Measurements from ENCODE around the gene VWDE. TPM values are rescaled to one million over a fixed set of nuclear protein-coding genes. Genes with fewer than 3 reads are reported as not detected.
"Not testable (repeated sequence)": the region's sequence is repeated elsewhere in the genome, so short reads cannot be mapped to it uniquely, and the experiment has no call there.

Gene VWDE
- total RNA-seq, 4 donors from 2014 or later, result 0.13 to 0.22 TPM; not detected in 2

DNA sequence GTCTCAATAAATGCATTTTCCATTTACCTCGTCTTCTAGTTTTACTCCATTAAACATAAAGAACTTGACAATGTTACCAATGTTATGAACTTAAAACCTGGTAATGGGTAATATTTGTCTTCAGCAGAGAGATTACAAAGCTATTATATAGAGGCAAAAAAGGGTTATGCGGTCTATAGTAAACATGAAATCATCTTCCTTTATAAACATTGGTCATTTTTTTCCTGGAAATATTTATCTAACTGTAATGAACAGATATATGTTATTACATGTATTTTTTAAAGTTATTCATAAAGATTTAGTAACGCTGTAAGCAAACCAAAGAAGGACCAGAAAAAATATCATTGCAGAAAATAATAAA lies 1.3 kb downstream of the VWDE start:
- Histone ChIP-seq H3K36me3 (no peaks in the 10 kb centered on the region), H3K27me3 (peaks cover 24% of the 10 kb centered on the region), H3K27ac (no peak overlapping the region), H3K4me1 (peaks cover 0 to 14% (median 0%) of the 10 kb centered on the region in 3 donors), H3K9me3 (peaks cover 0 to 5% (median 0%) of the 10 kb centered on the region in 3 donors), H3K4me3 (no peak overlapping the region)
- TF ChIP-seq POLR2A (IDR thresholded peaks at IDR 0.05) (no peak), POLR2AphosphoS5 (IDR thresholded peaks at IDR 0.05) (no peak)
- WGBS, 2 donors (ENCODE audit: low coverage in 1 of 2), result 70 to 77% methylated on average over 3 of the region's 3 CpGs
- no peak for ATAC-seq

DNA sequence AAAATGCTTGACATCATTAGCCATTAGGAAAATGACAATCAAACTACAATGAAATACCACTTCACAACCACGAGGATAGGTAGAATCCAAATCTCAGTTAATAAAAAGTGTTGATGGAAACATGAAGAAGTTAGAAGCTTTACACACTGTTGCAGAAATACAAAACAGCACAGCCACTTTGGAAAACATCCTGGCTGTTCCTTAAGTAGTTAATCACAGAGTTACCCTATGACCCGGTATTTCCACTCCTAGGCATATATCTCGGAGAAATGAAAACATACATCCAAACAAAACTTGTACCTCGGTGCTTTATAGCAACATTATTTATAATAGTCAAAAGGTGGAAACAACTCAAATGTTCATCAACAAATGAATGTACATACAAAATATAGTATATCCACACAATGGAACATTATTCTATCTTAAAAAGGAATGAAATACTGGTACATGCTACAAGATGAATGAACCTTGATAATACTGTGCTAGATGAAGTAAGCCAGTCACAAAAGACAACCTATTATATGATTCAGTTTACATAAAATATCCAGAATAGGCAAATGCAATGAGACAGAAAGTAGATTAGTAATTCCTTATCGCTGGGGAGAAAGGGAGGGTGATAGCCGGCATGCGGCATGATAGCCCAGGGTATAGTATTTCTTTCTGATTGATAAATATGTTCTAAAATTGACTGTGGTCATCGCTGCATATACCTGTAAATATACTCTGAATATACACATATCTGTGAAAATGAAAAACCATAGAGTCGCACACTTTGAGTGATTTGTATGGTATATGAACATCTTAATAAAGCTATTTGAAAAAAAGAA lies 1.9 kb downstream of the VWDE start:
- Histone ChIP-seq H3K27me3 (peaks cover 24% of the 10 kb centered on the region), H3K4me1 (peaks cover 0 to 14% (median 0%) of the 10 kb centered on the region in 3 donors), H3K9me3 (peaks cover 0 to 5% (median 0%) of the 10 kb centered on the region in 3 donors), H3K4me3 (no peak overlapping the region), H3K36me3 (no peaks in the 10 kb centered on the region), H3K27ac (no peak overlapping the region)
- 70 to 85% methylated on average over 9 of the region's 9 CpGs for WGBS, 2 donors (ENCODE audit: low coverage in 1 of 2)
- no peak for ATAC-seq
- TF ChIP-seq, protein P1, sequence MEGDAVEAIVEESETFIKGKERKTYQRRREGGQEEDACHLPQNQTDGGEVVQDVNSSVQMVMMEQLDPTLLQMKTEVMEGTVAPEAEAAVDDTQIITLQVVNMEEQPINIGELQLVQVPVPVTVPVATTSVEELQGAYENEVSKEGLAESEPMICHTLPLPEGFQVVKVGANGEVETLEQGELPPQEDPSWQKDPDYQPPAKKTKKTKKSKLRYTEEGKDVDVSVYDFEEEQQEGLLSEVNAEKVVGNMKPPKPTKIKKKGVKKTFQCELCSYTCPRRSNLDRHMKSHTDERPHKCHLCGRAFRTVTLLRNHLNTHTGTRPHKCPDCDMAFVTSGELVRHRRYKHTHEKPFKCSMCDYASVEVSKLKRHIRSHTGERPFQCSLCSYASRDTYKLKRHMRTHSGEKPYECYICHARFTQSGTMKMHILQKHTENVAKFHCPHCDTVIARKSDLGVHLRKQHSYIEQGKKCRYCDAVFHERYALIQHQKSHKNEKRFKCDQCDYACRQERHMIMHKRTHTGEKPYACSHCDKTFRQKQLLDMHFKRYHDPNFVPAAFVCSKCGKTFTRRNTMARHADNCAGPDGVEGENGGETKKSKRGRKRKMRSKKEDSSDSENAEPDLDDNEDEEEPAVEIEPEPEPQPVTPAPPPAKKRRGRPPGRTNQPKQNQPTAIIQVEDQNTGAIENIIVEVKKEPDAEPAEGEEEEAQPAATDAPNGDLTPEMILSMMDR (IDR thresholded peaks at IDR 0.05), result no peak
- TF ChIP-seq POLR2A (IDR thresholded peaks at IDR 0.05), result no peak
- TF ChIP-seq POLR2AphosphoS5 (IDR thresholded peaks at IDR 0.05), result no peak
- TF ChIP-seq EP300 (IDR thresholded peaks at IDR 0.05), result no peak

DNA sequence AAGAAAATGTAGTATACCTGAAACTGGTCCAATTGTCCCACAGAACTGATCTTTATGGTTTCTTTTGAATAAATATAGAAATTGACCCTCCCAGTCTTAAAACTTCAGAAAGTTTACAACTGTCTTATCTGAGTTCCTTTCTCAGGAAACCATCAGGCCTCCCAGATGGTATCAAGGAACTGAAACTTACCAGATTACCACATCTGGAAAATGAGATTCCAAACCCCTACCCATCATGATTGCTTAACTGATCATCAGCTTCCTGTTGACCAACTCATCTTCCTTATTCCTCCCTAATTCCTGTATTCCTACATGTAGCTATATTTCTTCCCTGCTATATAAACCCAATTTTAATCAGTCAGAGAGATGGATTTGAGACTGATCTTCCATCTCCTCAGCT lies 5.5 kb downstream of the VWDE start:
- no peak for ATAC-seq
- H3K27me3 ChIP-seq, result peaks cover 16% of the 10 kb centered on the region
- TF ChIP-seq POLR2AphosphoS5 (IDR thresholded peaks at IDR 0.05) (no peak), EP300 (IDR thresholded peaks at IDR 0.05) (no peak), POLR2A (IDR thresholded peaks at IDR 0.05) (no peak)
- TF ChIP-seq, protein P1 (IDR thresholded peaks at IDR 0.05), result no peak
- H3K4me1 ChIP-seq, result peaks cover 0 to 5% (median 0%) of the 10 kb centered on the region in 3 donors
- no peak overlapping the region for H3K4me3 ChIP-seq
- no peaks in the 10 kb centered on the region for H3K36me3 ChIP-seq
- H3K27ac ChIP-seq, result no peak overlapping the region
- H3K9me3 ChIP-seq, result peaks cover 0 to 5% (median 0%) of the 10 kb centered on the region in 3 donors

DNA sequence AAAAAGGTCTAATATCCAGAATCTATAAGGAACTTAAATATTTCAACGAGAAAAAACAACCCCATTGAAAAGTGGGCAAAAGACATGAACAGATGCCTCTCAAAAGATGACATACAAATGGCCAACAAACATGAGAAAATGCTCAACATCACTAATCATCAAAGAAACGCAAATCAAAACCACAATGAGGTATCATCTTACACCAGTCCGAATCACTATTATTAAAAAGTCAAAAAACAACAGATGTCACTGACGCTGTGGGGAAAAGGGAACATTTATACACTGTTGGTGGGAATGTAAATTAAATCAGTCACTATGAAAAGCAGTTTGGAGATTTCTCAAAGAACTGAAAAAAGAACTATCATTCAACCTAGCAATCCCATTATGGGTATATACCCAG lies 6.0 kb downstream of the VWDE start:
- TF ChIP-seq POLR2A (IDR thresholded peaks at IDR 0.05) (no peak), EP300 (IDR thresholded peaks at IDR 0.05) (no peak), POLR2AphosphoS5 (IDR thresholded peaks at IDR 0.05) (no peak)
- TF ChIP-seq, protein P1 (IDR thresholded peaks at IDR 0.05), result no peak
- H3K27ac ChIP-seq, result no peak overlapping the region
- no peak overlapping the region for H3K4me3 ChIP-seq
- WGBS, 2 donors (ENCODE audit: low coverage in 1 of 2), result 88 to 94% methylated on average over 4 of the region's 4 CpGs
- H3K4me1 ChIP-seq, result peaks cover 0 to under 1% (median 0%) of the 10 kb centered on the region in 3 donors
- peaks cover 16% of the 10 kb centered on the region for H3K27me3 ChIP-seq
- no peak for ATAC-seq
- peaks cover 0 to 5% (median 0%) of the 10 kb centered on the region in 3 donors for H3K9me3 ChIP-seq
- no peaks in the 10 kb centered on the region for H3K36me3 ChIP-seq

DNA sequence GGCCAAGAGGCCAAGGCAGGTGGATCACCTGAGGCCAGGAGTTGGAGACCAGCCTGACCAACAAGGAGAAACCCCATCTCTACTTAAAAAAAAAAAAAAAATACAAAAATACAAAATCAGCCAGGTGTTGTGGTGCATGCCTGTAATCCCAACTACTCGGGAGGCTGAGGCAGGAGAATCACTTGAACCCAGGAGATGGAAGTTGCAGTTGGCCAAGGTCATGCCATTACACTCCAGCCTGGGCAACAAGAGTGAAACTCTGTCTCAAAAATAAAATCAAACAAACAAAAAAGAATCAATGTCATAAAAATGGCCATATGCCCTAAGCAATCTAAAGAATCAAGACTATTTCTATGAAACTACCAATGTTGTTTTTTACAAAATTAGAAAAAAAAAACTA lies 7.0 kb downstream of the VWDE start:
- WGBS, 2 donors (ENCODE audit: low coverage in 1 of 2), result 100% methylated on average over 1 of the region's 1 CpG; no CpG with 5 or more reads in 1 of the 2 donors
- not testable (repeated sequence) for H3K27ac ChIP-seq, ATAC-seq

More for the DNA sequence above, 7.0 kb downstream of the VWDE start:
- H3K4me3 ChIP-seq, H3K9me3 ChIP-seq, H3K4me1 ChIP-seq, H3K36me3 ChIP-seq: not testable (repeated sequence)
- H3K27me3 ChIP-seq, result peaks cover 11% of the 10 kb centered on the region

Measured in gastroesophageal sphincter (tissue), 4 donors.